Islet of Langerhans (tissue), 1 donor: ENCODE measurements around the gene OR52N1.

Experiments
- FAIRE-seq: peaks from one replicate; lab custom pipeline; 2011; peaks lifted over from hg19 to GRCh38; lab: Jason Lieb, UNC

Gene OR52N1

GRCh38 chr11:5791165-5791564 lies at the start of gene OR52N1:
TSS of gene OR52N1 (minus strand) at chr11:5791265. CDS start at chr11:5788816, 2,449 bp downstream.
- FAIRE-seq: no peak

- no peak for FAIRE-seq
These were observed 46.6 kb upstream of the OR52N1 start for GRCh38 chr11:5837695-5838094.

- no peak for FAIRE-seq
These were observed 42.4 kb upstream of the OR52N1 start for GRCh38 chr11:5833446-5833845.

- FAIRE-seq: no peak
These were observed 40.2 kb upstream of the OR52N1 start for GRCh38 chr11:5831196-5831829.

- FAIRE-seq: no peak
These were observed 27.3 kb upstream of the OR52N1 start for GRCh38 chr11:5818245-5818886.

GRCh38 chr11:5815534-5815933 lies 24.5 kb upstream of the OR52N1 start:
- no peak for FAIRE-seq

- no peak for FAIRE-seq
These were observed 19.1 kb upstream of the OR52N1 start for GRCh38 chr11:5809905-5810795.

- FAIRE-seq: no peak
These were observed 18.1 kb upstream of the OR52N1 start for GRCh38 chr11:5809122-5809519.

GRCh38 chr11:5808500-5809121 lies 17.5 kb upstream of the OR52N1 start, which contains the start of gene OR52N2:
TSS of gene OR52N2 (plus strand) at chr11:5808924. CDS start at chr11:5820336, 11,412 bp downstream.
- peak; percentile 21 for FAIRE-seq

GRCh38 chr11:5807580-5807979 lies 16.5 kb upstream of the OR52N1 start:
- no peak for FAIRE-seq

GRCh38 chr11:5803982-5804381 lies 12.9 kb upstream of the OR52N1 start:
- no peak for FAIRE-seq

GRCh38 chr11:5796541-5796940 lies 5.5 kb upstream of the OR52N1 start:
- no peak for FAIRE-seq

GRCh38 chr11:5783255-5783654 lies 7.8 kb downstream of the OR52N1 start, which contains the start of gene OR52N5:
TSS of gene OR52N5 (minus strand) at chr11:5783355. CDS start at chr11:5778634, 4,721 bp downstream.
- no peak for FAIRE-seq

- no peak for FAIRE-seq
These were observed 24.0 kb downstream of the OR52N1 start for GRCh38 chr11:5767056-5767455.

GRCh38 chr11:5753943-5754342 lies 37.1 kb downstream of the OR52N1 start, which contains the start of gene OR52N4:
TSS of gene OR52N4 (plus strand) at chr11:5754243. CDS start at chr11:5754741, 498 bp downstream.
- no peak for FAIRE-seq

GRCh38 chr11:5749836-5750235 lies 41.2 kb downstream of the OR52N1 start:
- FAIRE-seq: no peak

- FAIRE-seq: no peak
These were observed 44.5 kb downstream of the OR52N1 start for GRCh38 chr11:5746614-5747013.

- FAIRE-seq: no peak
These were observed 52.6 kb downstream of the OR52N1 start for GRCh38 chr11:5738431-5738830.

- FAIRE-seq: no peak
These were observed 53.2 kb downstream of the OR52N1 start for GRCh38 chr11:5737670-5738392.

- FAIRE-seq: no peak
These were observed 54.0 kb downstream of the OR52N1 start for GRCh38 chr11:5737091-5737490.
